Neural progenitor cell (in vitro differentiated cells): ENCODE measurements around the gene SMC4.

Experiments
- CTCF ChIP-seq: fragments of 200-600 bp; sonication (generic); IDR thresholded peaks from 2 replicates; pipeline ENCODE4 v1.5.1; 2017; ENCODE audit warnings: antibody characterized with exemption, mild to moderate bottlenecking
- EZH2 ChIP-seq: fragments of 200-600 bp; sonication (generic); IDR thresholded peaks from 2 replicates; pipeline ENCODE4 v1.6.1; 2017; ENCODE audit warnings: antibody characterized with exemption, mild to moderate bottlenecking, moderate library complexity

DNA sequence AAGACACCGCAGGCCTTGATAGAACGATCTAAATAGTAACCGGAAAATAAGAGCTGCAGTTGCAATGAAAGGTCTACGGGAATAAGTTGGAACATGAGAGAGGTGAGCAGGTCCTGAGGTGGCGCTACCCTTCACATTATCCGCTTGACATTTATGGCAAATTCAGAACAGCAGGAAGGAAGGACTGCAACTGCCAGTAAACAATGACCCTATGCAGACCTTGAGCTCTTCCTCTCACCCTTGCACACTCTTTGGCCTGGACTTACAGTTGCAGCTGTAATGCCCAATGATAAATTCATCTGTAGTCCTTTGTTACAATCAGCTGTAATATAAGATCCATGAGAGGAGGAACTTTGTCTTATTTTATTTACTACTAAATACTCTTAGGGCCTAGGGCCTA, 82.4 kb downstream of the SMC4 start:
- TF ChIP-seq CTCF = no peak
- no peak for TF ChIP-seq EZH2
